ENCODE results near the gene STK32B. TPM values are rescaled to one million over a fixed set of nuclear protein-coding genes. Genes with fewer than 3 reads are reported as not detected.

Gene STK32B
- total RNA-seq, 1 donor from 2014 or later = not detected

- intact Hi-C loops (cut with micrococcal nuclease) = no loop called here
- Mint-ChIP-seq H3K4me3 (no peak overlapping the region), H3K36me3 (ENCODE audit: low read depth) (no peaks in the 10 kb centered on the region), H3K9me3 (no peaks in the 10 kb centered on the region), H3K27me3 (peaks cover 5% of the 10 kb centered on the region), H3K27ac (no peak overlapping the region), H3K4me1 (peaks cover 13% of the 10 kb centered on the region)
- TF ChIP-seq CTCF (IDR thresholded peaks at IDR 0.05) = no peak
- ChIA-PET POLR2A (no interaction called here), CTCF (no interaction called here)
- ATAC-seq (ENCODE audit: low read depth) = no peak
- DNase-seq = no peak
Measured at GRCh38 chr4:5034206-5034605, 17.1 kb upstream of the STK32B start.

- POLR2A ChIA-PET = no interaction called here
- no peak for TF ChIP-seq CTCF (IDR thresholded peaks at IDR 0.05)
- peaks cover 13% of the 10 kb centered on the region for H3K4me1 Mint-ChIP-seq
Measured at GRCh38 chr4:5036239-5036638, 15.0 kb upstream of the STK32B start.

GRCh38 chr4:5037553-5038551 lies 13.4 kb upstream of the STK32B start:
- Mint-ChIP-seq H3K27me3 (peaks cover 14% of the 10 kb centered on the region), H3K27ac (no peak overlapping the region), H3K36me3 (ENCODE audit: low read depth) (no peaks in the 10 kb centered on the region), H3K4me3 (no peak overlapping the region), H3K9me3 (no peaks in the 10 kb centered on the region), H3K4me1 (peaks cover 13% of the 10 kb centered on the region)
- no peak for DNase-seq
- ChIA-PET CTCF (no interaction called here), POLR2A (no interaction called here)
- intact Hi-C loops (cut with micrococcal nuclease) = no loop called here
- no peak for ATAC-seq (ENCODE audit: low read depth)
- no peak for TF ChIP-seq CTCF (IDR thresholded peaks at IDR 0.05)

More at GRCh38 chr4:5036239-5036638, 15.0 kb upstream of the STK32B start:
- CTCF ChIA-PET = no interaction called here
- DNase-seq = no peak
- Mint-ChIP-seq H3K27me3 (peaks cover 9% of the 10 kb centered on the region), H3K9me3 (no peaks in the 10 kb centered on the region), H3K4me3 (no peak overlapping the region), H3K36me3 (ENCODE audit: low read depth) (no peaks in the 10 kb centered on the region), H3K27ac (no peak overlapping the region)
- no peak for ATAC-seq (ENCODE audit: low read depth)
- intact Hi-C loops (cut with micrococcal nuclease) = no loop called here

GRCh38 chr4:5039800-5040199 lies 11.5 kb upstream of the STK32B start:
- H3K36me3 Mint-ChIP-seq (ENCODE audit: low read depth) = no peaks in the 10 kb centered on the region
- no peak for TF ChIP-seq CTCF (IDR thresholded peaks at IDR 0.05)

GRCh38 chr4:5040856-5041620 lies 10.2 kb upstream of the STK32B start:
- no peak for TF ChIP-seq CTCF (IDR thresholded peaks at IDR 0.05)
- intact Hi-C loops (cut with micrococcal nuclease) = no loop called here
- Mint-ChIP-seq H3K36me3 (ENCODE audit: low read depth) (no peaks in the 10 kb centered on the region), H3K9me3 (peaks cover 1% of the 10 kb centered on the region), H3K4me3 (no peak overlapping the region), H3K27ac (no peak overlapping the region), H3K4me1 (peaks cover 19% of the 10 kb centered on the region), H3K27me3 (peaks cover 19% of the 10 kb centered on the region)
- ATAC-seq (ENCODE audit: low read depth) = no peak
- DNase-seq = no peak
- ChIA-PET CTCF (no interaction called here), POLR2A (no interaction called here)

More at GRCh38 chr4:5039800-5040199, 11.5 kb upstream of the STK32B start:
- ChIA-PET CTCF (no interaction called here), POLR2A (no interaction called here)
- H3K4me3 Mint-ChIP-seq = no peak overlapping the region
- intact Hi-C loops (cut with micrococcal nuclease) = no loop called here
- ATAC-seq (ENCODE audit: low read depth) (no peak), DNase-seq (no peak)
- H3K9me3 Mint-ChIP-seq = no peaks in the 10 kb centered on the region
- H3K27ac Mint-ChIP-seq = no peak overlapping the region
- H3K27me3 Mint-ChIP-seq = peaks cover 11% of the 10 kb centered on the region
- peaks cover 9% of the 10 kb centered on the region for H3K4me1 Mint-ChIP-seq

Measured in activated B cell treated with CpG ODN at 0.5 μM for 24 hours (primary cell).